Measurements from ENCODE around the gene FNTB.
A peak's percentile ranks its signal among the peaks of the same experiment; 100 is the strongest.

- TF ChIP-seq CTCF (IDR thresholded peaks at IDR 0.05; ENCODE audit: insufficient read depth, low read length) (peak; percentile 53), GABPA (IDR thresholded peaks at IDR 0.05; ENCODE audit: low read depth) (no peak)
These were observed at the start of gene FNTB for GRCh38 chr14:64986648-64987437.

All from HL-60 (cell line).